Body of pancreas (tissue), 4 donors: ENCODE measurements around the gene AASDHPPT. TPM values are rescaled to one million over a fixed set of nuclear protein-coding genes. Genes with fewer than 3 reads are reported as not detected.
"Not testable (repeated sequence)": the region's sequence is repeated elsewhere in the genome, so short reads cannot be mapped to it uniquely, and the experiment has no call there.

Experiments used
- ATAC-seq: fragments of 150-250 bp; one replicate; pipeline ENCODE4 v1.9.1; 2016
- DNase-seq, 4 donors: peaks; one replicate each; pipeline ENCODE4 v3.0.0-alpha.2; 2019
- H3K27ac ChIP-seq, 4 donors: fragments of 200-600 bp; sonication (generic); 1 replicate in 3 of 4; 2 replicates in 1 of 4; pipeline versions ENCODE4 v1.5.1 to v1.6.1; 2016 to 2019; ENCODE audit warnings: mild to moderate bottlenecking in 1 of 4, mixed read lengths in 1 of 4, moderate library complexity in 1 of 4
- H3K27me3 ChIP-seq, 2 donors: fragments of 200-600 bp; sonication (generic); one replicate each; pipeline ENCODE4 v1.6.0; 2016; ENCODE audit warnings: mild to moderate bottlenecking in 1 of 2
- H3K36me3 ChIP-seq, 2 donors: fragments of 200-600 bp; sonication (generic); replicated peaks in 1 of 2; 2 replicates each; pipeline ENCODE4 v1.5.1; 2016; ENCODE audit warnings: low read depth in 2 of 2; ENCODE audit not compliant: insufficient read depth in 1 of 2
- H3K4me1 ChIP-seq: fragments of 200-600 bp; sonication (generic); one replicate; pipeline ENCODE4 v1.6.0; 2016
- H3K4me3 ChIP-seq, 2 donors: fragments of 200-600 bp; sonication (generic); 1 replicate in 1 of 2; 2 replicates in 1 of 2; pipeline ENCODE4 v1.5.1; 2016 to 2019
- H3K9me3 ChIP-seq, 3 donors: fragments of 200-600 bp; sonication (generic); 1 replicate in 2 of 3; 2 replicates in 1 of 3; pipeline ENCODE4 v1.5.1; 2016
- CTCF ChIP-seq, 7 experiments: fragments of 450-650 bp in 4 of 7; fragments of 200-600 bp in 3 of 7; sonication (generic) in 3 of 7; IDR thresholded peaks; one replicate each; pipeline ENCODE4 v1.5.1; 2016 to 2019; ENCODE audit warnings: antibody characterized with exemption in 7 of 7
- POLR2A ChIP-seq, 3 donors: fragments of 450-650 bp; IDR thresholded peaks; one replicate each; pipeline ENCODE4 v1.6.1; 2016; ENCODE audit warnings: antibody characterized with exemption in 3 of 3, mild to moderate bottlenecking in 2 of 3
- WGBS, 2 donors: methylation state at CpG; one replicate each; pipeline ENCODE4 v1.1.5; 2017; 5-methylcytosine and 5-hydroxymethylcytosine counted together
- intact Hi-C: fragments of 100-400 bp; cut with DNase I; formaldehyde crosslinking; loops from one replicate; pipeline ENCODE4 v1.15.1; 2023
- total RNA-seq, 2 donors: library from RNA; depleted of rRNA; stranded (reverse); fragments of >200 nt; gene quantifications; one replicate each; pipeline ENCODE4 v1.1.0, GENCODE V29; 2016

AASDHPPT gene
- total RNA-seq, 2 donors from 2014 or later, result 22.1 to 25.2 TPM

- no peaks in the 10 kb centered on the region for H3K9me3 ChIP-seq
- no peaks in the 10 kb centered on the region for H3K4me1 ChIP-seq
- H3K27me3 ChIP-seq, result no peaks in the 10 kb centered on the region
- ATAC-seq (no peak), DNase-seq (no peak)
- no peak overlapping the region for H3K27ac ChIP-seq
- TF ChIP-seq POLR2A (IDR thresholded peaks at IDR 0.05) (no peak), CTCF (IDR thresholded peaks at IDR 0.05) (no peak)
- intact Hi-C loops, result no loop called here
- H3K4me3 ChIP-seq, result no peak overlapping the region
- no peaks in the 10 kb centered on the region for H3K36me3 ChIP-seq
Observed at GRCh38 chr11:106043540-106043939, 33.9 kb upstream of the AASDHPPT start.

GRCh38 chr11:106047631-106048030, 29.8 kb upstream of the AASDHPPT start:
- TF ChIP-seq POLR2A (IDR thresholded peaks at IDR 0.05) (no peak), CTCF (IDR thresholded peaks at IDR 0.05) (no peak)
- ATAC-seq (no peak), DNase-seq (no peak)
- Histone ChIP-seq H3K27ac (no peak overlapping the region), H3K36me3 (no peaks in the 10 kb centered on the region), H3K9me3 (no peaks in the 10 kb centered on the region), H3K27me3 (no peaks in the 10 kb centered on the region), H3K4me3 (no peak overlapping the region), H3K4me1 (peaks cover 5% of the 10 kb centered on the region)
- intact Hi-C loops, result no loop called here

- Histone ChIP-seq H3K27ac (no peak overlapping the region), H3K4me1 (peaks cover 5% of the 10 kb centered on the region), H3K9me3 (no peaks in the 10 kb centered on the region), H3K27me3 (no peaks in the 10 kb centered on the region), H3K4me3 (no peak overlapping the region), H3K36me3 (no peaks in the 10 kb centered on the region)
- DNase-seq, result no peak
- TF ChIP-seq CTCF (IDR thresholded peaks at IDR 0.05) (no peak), POLR2A (IDR thresholded peaks at IDR 0.05) (no peak)
- WGBS, 2 donors, result 80 to 85% methylated on average over 5 of the region's 5 CpGs
- intact Hi-C loops, result no loop called here
- ATAC-seq, result no peak
Observed at GRCh38 chr11:106049727-106050476, 27.6 kb upstream of the AASDHPPT start.

- peaks cover 5% of the 10 kb centered on the region for H3K4me1 ChIP-seq
- H3K4me3 ChIP-seq, result no peak overlapping the region
- DNase-seq (no peak), ATAC-seq (peak; percentile 47)
- H3K36me3 ChIP-seq, result no peaks in the 10 kb centered on the region
- H3K27me3 ChIP-seq, result no peaks in the 10 kb centered on the region
- intact Hi-C loops, result no loop called here
- no peak overlapping the region for H3K27ac ChIP-seq
- H3K9me3 ChIP-seq, result no peaks in the 10 kb centered on the region
- 24 to 30% methylated on average over 2 of the region's 2 CpGs for WGBS, 2 donors
- TF ChIP-seq CTCF (IDR thresholded peaks at IDR 0.05) (no peak), POLR2A (IDR thresholded peaks at IDR 0.05) (no peak)
Observed at GRCh38 chr11:106051103-106051502, 26.4 kb upstream of the AASDHPPT start.

- H3K4me3 ChIP-seq, H3K4me1 ChIP-seq, intact Hi-C loops, ATAC-seq, H3K36me3 ChIP-seq, H3K27me3 ChIP-seq, DNase-seq, H3K27ac ChIP-seq, H3K9me3 ChIP-seq: not testable (repeated sequence)
- WGBS, 2 donors, result 95 to 98% methylated on average over 14 of the region's 14 CpGs
Observed at GRCh38 chr11:106058377-106058776, 19.1 kb upstream of the AASDHPPT start.
